ENCODE results near the gene TPPP3. TPM values are rescaled to one million over a fixed set of nuclear protein-coding genes. Genes with fewer than 3 reads are reported as not detected.
"Not testable (repeated sequence)": the region's sequence is repeated elsewhere in the genome, so short reads cannot be mapped to it uniquely, and the experiment has no call there.

TPPP3 gene
- polyA plus RNA-seq, 1 donor: 384 TPM

GRCh38 chr16:67425580-67425979, 32.3 kb upstream of the TPPP3 start:
- no peak for DNase-seq

GRCh38 chr16:67425061-67425460, 31.8 kb upstream of the TPPP3 start:
- no peak for DNase-seq

- no peak for DNase-seq
These were observed 30.9 kb upstream of the TPPP3 start for GRCh38 chr16:67424261-67424615.

- no peak for DNase-seq
These were observed 30.4 kb upstream of the TPPP3 start for GRCh38 chr16:67423611-67424260.

GRCh38 chr16:67423015-67423414, 29.7 kb upstream of the TPPP3 start:
- DNase-seq: no peak

- no peak for DNase-seq
These were observed 27.7 kb upstream of the TPPP3 start for GRCh38 chr16:67421030-67421429.

GRCh38 chr16:67419931-67420330, 26.6 kb upstream of the TPPP3 start:
- DNase-seq: no peak

- DNase-seq: no peak
These were observed 26.2 kb upstream of the TPPP3 start for GRCh38 chr16:67419502-67419901.

GRCh38 chr16:67417333-67418061, 24.2 kb upstream of the TPPP3 start:
- no peak for DNase-seq

GRCh38 chr16:67415872-67416793, 22.8 kb upstream of the TPPP3 start, which contains the start of gene ZDHHC1:
TSS of gene ZDHHC1 (minus strand) at chr16:67416477. CDS start at chr16:67407775, 8,702 bp downstream.
- DNase-seq: peak; percentile 87

GRCh38 chr16:67415421-67415820, 22.1 kb upstream of the TPPP3 start:
- not testable (repeated sequence) for DNase-seq

- DNase-seq: no peak
These were observed 20.9 kb upstream of the TPPP3 start for GRCh38 chr16:67413978-67414911.

GRCh38 chr16:67412294-67412693, 19.0 kb upstream of the TPPP3 start:
- no peak for DNase-seq

- no peak for DNase-seq
These were observed 18.0 kb upstream of the TPPP3 start for GRCh38 chr16:67411339-67411738.

- no peak for DNase-seq
These were observed 16.3 kb upstream of the TPPP3 start for GRCh38 chr16:67409631-67410030.

GRCh38 chr16:67407788-67408452, 14.6 kb upstream of the TPPP3 start:
- no peak for DNase-seq

GRCh38 chr16:67407176-67407787, 14.0 kb upstream of the TPPP3 start:
- no peak for DNase-seq

GRCh38 chr16:67406111-67406971, 13.0 kb upstream of the TPPP3 start:
- peak; percentile 85 for DNase-seq

- no peak for DNase-seq
These were observed 12.0 kb upstream of the TPPP3 start for GRCh38 chr16:67405336-67405735.

GRCh38 chr16:67404740-67405226, 11.5 kb upstream of the TPPP3 start:
- no peak for DNase-seq
